Hypothalamus (tissue), 51 donors: ENCODE measurements around the gene NOL9.
"Not testable (repeated sequence)": the region's sequence is repeated elsewhere in the genome, so short reads cannot be mapped to it uniquely, and the experiment has no call there.

Experiments
- DNase-seq, 51 donors: peaks; one replicate each; lab custom pipeline; 2025; lab: John Stamatoyannopoulos, UW

The NOL9 gene

DNA sequence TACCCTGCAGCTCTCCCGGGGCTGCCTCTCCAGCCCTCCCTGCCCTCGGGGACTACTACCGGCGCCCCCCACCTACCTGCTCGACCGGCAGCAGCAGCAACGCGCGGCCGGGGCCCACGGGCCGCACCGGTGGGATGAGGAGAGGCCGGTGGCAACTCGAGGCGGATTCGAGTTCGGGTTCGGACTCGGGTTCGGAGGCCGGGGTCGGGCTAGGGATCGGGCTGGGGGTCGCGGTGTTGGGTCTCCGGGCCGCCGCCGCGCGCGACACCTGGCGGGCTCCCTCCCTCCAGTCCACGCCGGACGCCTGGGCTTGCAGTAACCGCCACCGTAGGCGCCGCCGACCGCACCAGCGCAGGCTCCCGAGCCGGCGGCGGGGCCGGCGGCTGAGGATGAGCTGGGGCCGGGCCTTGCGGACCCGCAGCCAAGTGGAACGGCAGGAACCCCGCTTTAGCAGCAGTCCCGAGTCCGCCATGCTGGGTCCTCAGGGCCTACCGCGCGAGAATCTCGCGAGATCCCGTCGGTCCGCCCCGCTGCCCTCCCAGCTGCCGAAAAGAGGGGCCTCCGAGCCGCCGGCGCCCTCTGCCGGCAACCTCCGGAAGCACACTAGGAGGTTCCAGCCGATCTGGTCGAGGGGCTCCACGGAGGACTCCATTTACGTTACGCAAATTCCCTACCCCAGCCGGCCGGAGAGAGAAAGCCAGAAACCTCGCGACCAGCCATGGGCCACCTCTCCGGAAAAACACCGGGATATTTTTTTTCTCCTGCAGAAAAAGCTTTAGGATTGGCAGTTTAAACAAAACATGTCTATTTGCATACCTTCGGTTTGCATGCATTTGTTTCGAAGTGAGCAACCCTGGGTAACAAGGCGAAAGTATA is at the start of gene NOL9:
Gene NOL9, minus strand, starts transcription at position 483 of the 876 bp plus-strand sequence. Its CDS starts 11 bp downstream, at position 472.
- peak; percentile 33 to 96 (median 85) for DNase-seq

DNA sequence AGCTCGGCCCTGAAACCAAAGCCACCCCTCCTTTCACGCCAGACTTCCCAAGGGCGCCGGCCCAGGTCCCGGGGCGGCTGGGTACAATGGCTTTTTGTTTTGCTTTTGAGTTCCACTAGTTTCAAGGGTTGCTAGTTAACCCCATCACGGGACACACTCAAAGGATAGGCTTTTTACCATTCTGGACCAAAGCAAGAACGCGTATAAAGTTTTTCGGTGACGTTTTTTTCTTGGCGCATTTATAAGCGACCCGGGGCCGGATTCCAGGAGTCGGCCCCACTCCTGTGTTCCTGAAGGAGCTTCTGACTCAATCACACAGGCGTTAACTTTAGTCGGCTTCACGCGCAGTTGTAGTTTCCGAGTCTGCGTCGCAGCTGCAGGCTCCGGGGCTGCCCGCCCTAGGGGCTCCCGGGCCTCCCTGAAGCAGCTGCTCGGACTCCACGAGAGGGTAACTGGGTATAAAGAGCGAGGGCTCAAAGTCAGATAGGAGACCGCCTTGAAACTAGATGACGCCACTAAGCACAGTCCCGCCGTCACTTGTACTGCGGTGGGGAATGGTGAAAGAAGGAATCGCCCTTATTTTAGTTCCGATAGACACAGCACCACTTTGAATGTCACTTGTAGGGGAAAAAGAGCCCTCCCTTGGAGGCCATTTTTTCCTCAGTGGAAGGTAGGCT is 49.1 kb upstream of the NOL9 start:
- DNase-seq = peak in 41 of 51 donors; percentile 45 to 95 (median 78)

DNA sequence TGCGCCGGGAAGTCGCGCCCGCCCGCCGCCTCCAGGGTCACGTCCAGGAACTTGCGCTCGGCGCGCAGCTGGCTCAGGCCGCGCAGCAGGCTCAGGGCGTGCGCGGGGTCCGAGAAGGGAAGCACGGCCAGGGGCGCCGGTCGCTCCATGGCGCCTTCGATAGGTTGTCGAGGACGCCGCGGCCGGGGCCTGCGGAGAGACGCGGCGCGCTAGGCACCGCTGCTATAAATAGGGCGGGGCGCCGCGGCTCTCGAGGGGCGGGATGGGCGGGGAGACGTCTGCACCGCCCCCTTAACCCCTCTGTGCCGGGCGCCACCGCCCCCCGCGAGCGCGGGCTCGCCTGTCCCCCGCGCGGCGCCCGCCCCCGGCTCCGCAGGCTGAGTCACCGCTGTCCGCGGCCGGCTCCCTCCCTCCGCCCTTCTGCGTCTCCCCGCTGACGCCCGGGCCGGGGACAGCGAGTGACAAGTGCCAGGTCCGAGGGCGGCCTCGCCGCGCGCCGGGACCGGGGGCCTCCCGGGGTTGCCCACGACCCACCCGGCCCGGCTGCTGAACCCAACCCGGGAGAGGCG is 48.4 kb upstream of the NOL9 start, which contains the start of gene KLHL21:
Gene KLHL21, minus strand, starts transcription at position 201 of the 569 bp plus-strand sequence. Its CDS starts 52 bp downstream, at position 149.
- peak; percentile 46 to 95 (median 86) for DNase-seq

DNA sequence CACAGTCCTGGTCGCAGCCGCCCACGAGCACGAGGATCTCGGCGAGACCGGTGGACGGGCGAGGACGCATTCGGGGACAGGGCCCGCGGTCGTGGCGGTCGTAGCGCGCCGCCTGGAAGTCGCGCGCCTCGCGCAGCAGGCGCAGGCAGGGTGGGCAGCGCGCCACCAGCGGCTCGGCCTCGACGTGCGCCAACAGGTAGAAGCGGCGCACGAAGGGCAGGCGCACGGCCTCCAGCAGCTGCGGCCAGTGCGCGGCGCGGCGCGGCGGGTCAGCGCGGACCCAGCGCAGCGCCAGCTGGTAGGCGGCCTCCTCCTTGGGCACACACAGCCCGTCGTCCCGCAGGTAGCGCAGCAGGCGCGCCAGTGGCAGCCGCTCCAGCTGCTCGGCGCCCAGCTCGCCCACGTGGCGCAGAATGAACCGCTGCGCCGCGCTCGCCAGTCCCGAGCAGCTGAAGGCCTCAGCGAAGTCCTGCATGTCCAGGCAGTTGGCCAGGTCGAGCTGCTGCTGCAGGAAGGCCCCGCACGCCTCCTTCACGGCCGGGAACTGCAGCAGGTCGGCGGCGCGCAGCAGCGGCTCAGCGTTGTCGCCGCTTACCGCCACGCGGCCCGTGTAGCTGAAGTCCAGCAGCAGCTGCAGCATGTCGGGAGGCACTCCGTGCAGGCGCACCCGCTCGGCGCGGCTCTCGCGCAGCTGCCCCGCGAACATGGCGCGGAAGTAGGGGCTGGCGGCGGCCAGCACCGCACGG is 47.8 kb upstream of the NOL9 start:
- DNase-seq = peak in 25 of 51 donors; percentile 28 to 79 (median 52)

DNA sequence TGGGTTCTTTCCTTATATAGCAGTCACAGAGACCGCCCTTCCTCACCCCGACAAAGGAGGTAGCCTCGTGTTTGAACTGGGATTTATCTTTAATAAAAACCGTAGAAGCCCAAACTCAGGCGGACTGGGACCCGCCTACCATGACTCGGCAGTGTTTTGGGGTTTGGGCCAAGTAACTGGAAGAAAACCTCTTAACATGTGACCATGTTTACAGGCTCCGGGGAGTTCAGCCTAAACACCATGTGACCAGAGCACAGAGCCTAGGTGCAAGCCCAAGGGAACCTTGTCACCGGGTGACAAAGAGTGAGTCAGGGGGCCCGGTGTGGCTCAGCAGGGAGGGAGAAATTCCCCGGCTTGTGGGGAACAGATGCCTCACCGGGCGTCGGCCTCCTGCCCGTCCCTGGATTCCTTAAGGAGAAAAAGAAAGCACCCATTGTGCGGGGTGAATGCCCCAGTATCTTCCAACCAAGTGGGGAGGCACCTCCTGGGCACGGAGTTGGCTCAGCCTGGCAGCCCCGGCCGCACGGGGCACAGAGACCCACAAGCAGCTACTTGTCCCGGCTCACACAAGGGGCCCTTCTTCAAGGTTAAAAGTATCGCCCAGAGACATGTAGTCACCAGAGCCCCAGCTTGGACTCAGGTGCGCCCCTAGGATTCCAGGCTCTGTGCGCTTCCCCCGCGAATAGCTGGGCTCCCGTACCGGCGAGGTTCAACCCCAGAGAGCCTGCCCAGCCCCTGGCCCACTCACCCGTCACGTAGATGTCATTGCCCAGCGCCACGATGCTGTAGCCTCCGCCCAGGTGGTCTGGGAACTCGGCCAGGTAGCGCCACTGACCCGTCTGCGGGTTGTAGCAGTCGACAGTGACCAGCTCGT is 47.0 kb upstream of the NOL9 start:
- peak in 44 of 51 donors; percentile 23 to 82 (median 68) for DNase-seq

DNA sequence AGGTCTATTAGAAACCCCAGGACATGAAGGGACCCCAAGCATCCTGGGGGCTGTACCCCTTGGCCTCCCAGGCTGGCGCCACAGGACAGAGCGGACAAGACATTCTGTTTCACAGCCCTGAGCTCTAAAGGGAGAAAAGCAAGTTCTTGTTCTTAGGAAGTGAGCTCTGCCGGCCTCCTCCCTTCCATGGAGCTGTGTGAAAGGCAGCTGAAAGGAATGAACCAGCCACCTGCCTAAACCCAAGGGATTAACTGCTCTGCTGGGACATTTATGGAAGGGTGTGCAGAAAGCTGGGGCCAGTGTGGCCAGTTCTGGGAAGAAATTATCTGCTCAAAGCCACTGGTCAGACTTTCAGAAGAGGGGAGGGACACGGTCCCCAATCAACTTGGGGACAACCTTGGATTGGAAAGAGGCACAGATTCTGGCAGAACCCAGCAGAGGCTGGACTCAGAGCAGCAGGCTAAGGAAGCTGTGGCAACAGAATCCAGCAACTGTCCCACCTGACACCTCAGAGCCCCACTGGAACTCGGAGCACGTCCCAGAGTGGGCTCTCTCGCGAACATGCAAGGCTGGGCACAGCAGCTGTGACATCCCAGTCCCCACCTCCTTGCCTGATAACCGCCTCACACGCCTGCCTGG is 46.2 kb upstream of the NOL9 start:
- peak in 2 of 51 donors; percentile 62 to 69 for DNase-seq

DNA sequence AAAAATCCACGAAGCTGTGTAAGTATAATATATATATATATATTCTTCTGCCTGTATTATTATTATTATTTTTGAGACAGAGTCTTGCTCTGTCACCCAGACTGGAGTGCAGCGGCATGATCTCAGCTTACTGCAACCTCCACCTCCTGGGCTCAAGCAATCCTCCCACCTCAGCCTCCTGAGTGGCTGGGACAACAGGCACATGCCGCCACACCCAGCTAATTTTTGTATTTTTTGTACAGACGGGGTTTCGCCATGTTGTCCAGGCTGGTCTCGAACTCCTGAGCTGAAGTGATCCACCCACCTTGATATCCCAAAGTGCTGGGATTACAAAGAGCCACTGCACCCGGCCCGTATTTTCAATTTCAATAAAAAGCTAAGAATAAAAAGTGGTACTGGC is 45.7 kb upstream of the NOL9 start:
- DNase-seq = not testable (repeated sequence)

DNA sequence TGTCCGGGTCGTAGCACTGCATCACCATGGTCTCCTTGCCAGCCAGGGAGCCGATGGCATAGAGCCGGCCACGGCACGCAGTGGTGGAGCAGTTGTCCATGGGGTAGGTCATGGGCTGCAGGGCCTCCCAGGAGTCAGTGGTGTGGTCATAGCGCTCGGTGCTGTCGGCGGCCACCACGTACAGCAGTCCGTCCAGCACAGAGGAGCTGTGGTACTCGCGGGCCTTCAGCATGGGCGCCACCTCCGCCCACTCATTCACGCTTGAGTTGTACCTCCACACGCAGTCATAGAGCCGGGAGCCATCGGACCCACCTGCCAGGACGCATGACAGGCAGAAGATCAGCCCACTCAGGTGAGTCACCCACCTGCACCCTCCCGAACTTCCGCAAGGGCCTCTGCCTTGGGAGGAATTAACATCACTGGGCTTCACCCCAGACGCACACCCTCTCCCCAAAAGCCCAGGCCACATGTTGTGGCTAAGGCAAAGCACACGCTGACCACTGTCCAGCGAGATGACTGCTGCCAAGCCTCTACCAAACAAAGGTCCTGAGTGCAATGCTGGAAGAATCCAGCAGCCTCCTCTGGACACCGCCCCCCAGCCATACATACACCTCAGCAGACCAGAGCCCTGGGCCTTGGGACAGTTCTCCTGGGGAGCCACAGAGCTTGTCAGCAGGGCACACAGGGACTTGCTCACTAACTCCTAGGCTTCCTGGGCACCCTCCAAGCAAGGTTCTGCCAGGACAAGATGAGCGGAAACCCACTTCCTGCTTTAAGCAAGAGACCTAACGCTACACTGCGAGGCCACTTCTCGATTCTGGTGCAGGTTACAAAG is 45.0 kb upstream of the NOL9 start:
- DNase-seq = peak in 2 of 51 donors; percentile 7 to 18

DNA sequence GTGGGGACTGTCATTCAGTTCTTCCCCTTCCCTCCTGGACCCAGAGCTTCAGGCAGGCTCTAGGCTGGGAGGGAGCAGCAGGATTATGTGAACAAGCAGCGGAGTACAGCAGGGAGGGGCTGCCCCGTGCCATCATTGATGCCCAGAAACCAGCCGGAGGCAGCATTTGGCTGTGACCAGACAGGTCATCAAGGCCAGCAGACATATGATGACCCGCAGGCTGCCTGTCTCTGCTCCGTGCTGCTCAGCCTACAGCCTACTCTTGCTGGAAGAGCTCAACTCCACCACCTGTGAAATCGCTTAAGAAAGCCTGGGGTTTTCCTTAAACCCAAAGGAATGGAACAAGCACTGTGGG is 43.4 kb upstream of the NOL9 start:
- no peak for DNase-seq

DNA sequence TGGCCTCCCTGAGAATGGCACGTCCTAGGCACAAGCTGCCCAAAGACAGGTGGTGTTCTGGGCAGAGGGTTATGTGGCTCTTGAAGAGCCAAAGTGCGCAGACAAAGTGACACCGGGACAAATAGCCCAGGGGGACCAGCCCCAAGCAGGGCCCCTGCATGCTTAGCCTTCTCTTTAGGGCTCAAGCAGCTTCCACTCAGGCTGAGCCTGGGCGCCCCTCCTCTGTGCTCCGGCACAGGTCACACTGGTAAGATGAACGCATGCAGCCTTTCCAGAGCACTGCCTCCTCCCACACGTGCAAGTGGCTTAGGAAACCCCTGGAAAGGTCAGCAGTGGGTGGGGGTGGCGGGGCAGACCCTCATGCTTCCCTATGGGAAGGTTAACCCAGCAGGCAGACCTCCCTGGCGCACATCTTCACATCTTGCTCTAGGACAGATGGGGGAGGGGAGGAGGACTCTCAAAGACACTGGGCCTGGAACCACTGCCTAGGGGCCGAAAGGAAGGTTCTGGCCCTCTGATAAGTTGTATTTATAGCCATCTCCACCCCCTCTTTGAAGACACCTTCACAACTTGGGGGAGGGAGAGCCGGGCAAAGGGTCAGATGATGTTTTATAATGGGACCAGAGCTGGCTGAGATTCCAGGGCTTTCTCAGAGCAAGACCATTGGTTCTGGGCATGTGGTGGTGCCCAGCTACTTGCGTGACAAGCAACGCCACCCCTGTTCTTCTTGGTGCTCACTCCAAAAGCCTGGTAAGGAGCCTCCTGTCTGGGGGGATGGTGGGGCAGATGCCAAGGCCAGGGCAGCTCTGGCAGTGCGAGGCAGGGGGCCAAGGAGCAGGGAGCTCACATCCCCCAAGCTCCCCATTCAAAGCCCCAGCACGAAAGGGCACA is 42.8 kb upstream of the NOL9 start:
- DNase-seq = peak in 1 of 51 donors; percentile 6

DNA sequence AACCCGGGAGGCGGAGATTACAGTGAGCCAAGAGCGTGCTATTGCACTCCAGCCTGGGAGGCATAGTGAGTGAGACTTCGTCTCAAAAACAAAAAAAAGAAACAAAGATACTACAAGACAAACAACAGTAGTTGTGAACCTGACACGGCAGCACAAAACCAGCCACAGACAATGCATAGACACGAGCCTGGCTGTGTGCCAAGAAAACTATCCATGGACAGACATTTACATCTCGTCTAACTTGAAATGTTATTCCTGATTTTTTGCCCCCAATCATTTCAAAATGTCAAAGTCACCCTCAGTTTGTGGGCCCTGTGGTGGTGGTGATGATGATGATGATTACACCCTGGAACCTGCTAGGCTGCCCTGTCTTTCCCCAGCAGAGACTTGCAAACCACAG is 42.0 kb upstream of the NOL9 start:
- no peak for DNase-seq

DNA sequence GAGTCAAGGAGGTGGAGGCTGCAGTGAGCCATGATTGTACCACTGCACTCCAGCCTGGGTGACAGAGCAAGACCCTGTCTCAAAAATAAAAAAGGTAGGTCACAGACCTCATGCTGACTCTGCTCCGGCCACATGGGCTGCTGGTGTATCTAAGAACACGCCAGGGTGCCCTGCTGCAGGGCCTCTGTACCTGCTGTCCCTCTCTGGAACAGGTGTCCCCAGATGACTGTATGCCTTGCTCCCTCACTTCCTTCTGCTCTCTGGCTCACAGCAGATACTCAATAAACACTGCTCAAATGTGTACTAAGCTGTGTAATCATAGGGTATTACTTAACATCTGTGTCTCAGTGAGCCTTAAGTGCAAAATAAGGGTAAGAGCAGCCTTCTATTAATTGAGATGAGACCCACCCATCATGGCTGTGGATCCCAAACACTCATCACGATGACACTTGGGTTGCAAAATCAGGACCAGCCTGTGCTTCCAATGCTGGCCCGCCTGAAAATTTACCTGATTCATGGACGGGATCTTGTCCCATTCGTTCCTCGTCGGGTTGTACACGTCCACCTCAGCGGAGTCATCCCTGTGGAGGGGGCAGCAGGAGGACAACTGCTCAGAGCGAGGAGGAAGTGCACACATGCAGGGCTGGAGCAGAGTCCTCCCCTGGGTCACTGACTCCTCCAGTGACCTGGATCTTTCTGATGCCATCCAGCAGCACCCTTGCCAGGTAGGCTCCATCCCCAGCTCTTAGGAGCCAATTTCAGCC is 40.8 kb upstream of the NOL9 start:
- DNase-seq = no peak

DNA sequence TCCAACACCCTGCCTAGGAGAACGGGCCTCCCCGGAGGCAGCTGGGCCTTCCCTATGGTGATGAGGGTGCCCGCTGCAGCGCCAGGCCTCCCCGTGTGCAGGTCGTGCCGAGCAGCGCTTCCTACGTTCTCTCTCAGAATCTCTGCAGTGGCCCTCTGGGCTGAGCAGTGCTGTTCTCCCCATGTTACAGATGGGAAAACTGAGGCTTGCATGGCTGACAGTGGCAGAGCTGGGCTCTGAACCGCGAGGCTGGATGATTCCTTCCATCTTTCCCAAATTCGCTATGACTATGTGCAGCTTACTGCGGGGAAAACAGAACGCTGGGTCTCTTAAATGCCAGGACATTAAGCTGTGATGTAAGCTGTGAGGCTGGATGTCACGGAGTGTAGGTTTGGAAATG is 39.5 kb upstream of the NOL9 start:
- no peak for DNase-seq

DNA sequence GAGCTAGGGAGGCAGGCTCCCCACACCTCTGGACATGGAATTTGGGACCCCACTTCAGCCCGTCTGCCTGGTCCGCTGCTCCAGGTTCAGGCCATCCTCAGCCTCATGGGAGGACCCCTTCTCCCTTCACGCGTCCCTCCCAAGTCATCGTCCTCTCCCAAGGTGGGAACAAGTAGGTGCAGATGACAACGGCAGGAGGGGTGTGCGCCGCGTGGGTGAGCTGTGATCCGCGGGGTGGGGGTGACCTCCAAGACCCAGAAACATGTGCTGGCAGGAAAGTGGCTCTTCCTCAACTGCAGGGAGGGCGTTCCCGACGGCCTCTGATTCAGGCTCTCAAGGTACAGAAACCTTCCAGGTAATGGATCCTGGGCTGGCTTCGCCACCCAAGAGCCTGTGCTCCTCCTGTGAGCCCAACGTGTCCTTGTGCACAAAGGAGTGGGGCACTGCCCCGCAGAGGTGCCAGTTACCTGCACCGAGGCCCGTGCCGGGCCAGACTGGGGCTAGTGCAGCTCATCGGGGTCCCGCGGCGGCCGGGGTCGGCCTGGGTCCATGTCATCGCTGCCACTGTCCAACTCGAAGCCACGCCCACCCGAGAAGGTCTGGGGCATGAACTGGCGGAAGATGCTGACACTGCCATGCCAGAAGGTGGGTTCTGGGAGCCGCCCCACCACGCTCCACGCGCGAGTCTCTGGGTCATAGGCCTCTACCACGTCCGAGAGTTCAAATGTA is 38.7 kb upstream of the NOL9 start:
- no peak for DNase-seq

DNA sequence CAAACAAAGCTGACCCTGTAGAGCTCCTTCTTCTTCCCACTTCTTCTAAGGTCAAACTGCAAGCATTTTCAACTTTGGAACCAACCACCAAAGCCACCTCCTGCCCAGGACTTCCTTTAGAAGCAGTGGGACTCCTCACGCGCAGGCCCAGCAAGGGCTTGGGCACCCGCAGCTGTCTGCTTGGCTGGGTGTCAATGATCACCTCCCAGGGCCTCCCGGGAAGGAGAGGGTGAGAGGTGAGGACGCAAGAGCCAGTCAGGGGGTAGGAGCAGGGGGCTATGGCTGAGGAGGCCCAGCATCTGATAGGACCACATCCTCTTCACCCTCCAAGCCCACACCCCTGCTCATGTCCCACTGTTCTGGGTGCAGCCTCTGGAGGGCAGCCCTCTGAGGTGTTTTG is 38.1 kb upstream of the NOL9 start:
- DNase-seq = no peak

DNA sequence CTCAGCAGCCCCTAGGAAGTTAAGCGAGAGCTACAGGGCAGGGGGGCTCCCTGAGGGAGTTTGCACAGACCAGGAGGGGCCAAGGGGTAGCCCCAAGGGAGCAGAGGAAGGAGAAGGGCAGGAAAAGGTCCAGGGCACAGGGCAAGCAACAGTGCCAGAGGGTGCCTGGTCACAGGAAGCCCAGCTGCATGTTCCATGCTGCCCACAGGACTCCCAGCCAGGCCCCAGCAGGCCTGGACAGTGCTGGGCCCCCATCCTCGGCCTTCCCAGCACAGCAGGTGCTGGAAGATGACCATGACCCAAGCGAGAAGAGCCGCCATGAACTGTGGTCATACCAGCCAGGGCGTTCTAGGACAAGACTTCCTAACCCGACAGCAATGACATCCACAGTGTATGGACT is 37.3 kb upstream of the NOL9 start:
- no peak for DNase-seq
